ENCODE results near the gene UCK1.

DNA sequence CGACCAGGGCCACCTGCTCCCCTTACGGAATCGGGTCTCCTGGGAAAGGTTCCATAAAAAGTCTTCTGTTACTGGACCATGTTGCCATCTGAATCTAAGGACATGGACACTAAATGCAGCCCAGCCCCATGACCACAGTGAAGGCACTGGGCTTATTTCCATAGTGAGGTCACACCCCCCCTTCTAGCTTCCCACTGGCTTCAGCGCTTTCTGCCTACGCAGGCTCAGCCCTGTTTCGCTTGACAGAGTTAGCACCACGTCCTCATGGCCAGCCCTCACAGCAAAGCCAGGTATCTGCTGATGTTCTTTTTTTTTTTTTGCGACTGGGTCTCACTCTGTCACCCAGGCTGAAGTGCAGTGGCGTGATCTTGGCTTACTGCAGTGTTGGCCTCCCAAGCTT, 14.1 kb downstream of the UCK1 start:
- TF ChIP-seq, protein P1, sequence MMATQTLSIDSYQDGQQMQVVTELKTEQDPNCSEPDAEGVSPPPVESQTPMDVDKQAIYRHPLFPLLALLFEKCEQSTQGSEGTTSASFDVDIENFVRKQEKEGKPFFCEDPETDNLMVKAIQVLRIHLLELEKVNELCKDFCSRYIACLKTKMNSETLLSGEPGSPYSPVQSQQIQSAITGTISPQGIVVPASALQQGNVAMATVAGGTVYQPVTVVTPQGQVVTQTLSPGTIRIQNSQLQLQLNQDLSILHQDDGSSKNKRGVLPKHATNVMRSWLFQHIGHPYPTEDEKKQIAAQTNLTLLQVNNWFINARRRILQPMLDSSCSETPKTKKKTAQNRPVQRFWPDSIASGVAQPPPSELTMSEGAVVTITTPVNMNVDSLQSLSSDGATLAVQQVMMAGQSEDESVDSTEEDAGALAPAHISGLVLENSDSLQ (IDR thresholded peaks at IDR 0.05): no peak
- no peak for TF ChIP-seq SUZ12 (IDR thresholded peaks at IDR 0.05)
- TF ChIP-seq TARDBP (IDR thresholded peaks at IDR 0.05): no peak
